ENCODE measurements around the gene DPH2.

GRCh38 chr1:43973981-43974442 lies 4.2 kb downstream of the DPH2 start:
- TF ChIP-seq POLR2A (IDR thresholded peaks at IDR 0.05) (no peak), CTCF (IDR thresholded peaks at IDR 0.05) (no peak)

Data from uterus (tissue), 2 donors.